ENCODE measurements around the gene ADAM10. TPM values are rescaled to one million over a fixed set of nuclear protein-coding genes. Genes with fewer than 3 reads are reported as not detected.

ADAM10 gene
- polyA plus RNA-seq, 3 donors, result 227 to 249 (median 243) TPM

- no peak for DNase-seq
Observed at GRCh38 chr15:58726867-58727266, 22.6 kb downstream of the ADAM10 start.

- no peak for DNase-seq
Observed at GRCh38 chr15:58724466-58724865, 25.0 kb downstream of the ADAM10 start.

GRCh38 chr15:58717357-58717756 is 32.1 kb downstream of the ADAM10 start:
- DNase-seq, result no peak

- no peak for DNase-seq
Observed at GRCh38 chr15:58716027-58716426, 33.5 kb downstream of the ADAM10 start.

- DNase-seq, result no peak
Observed at GRCh38 chr15:58715266-58715917, 34.1 kb downstream of the ADAM10 start.

GRCh38 chr15:58710701-58711100 is 38.8 kb downstream of the ADAM10 start:
- no peak for DNase-seq

- no peak for DNase-seq
Observed at GRCh38 chr15:58707397-58707796, 42.1 kb downstream of the ADAM10 start.

GRCh38 chr15:58705105-58705504 is 44.4 kb downstream of the ADAM10 start:
- DNase-seq, result no peak

GRCh38 chr15:58704155-58704865 is 45.2 kb downstream of the ADAM10 start:
- no peak for DNase-seq

GRCh38 chr15:58703610-58704009 is 45.9 kb downstream of the ADAM10 start:
- DNase-seq, result no peak

- DNase-seq, result no peak
Observed at GRCh38 chr15:58702233-58702632, 47.3 kb downstream of the ADAM10 start.

- no peak for DNase-seq
Observed at GRCh38 chr15:58701376-58701775, 48.1 kb downstream of the ADAM10 start.

GRCh38 chr15:58699769-58700168 is 49.7 kb downstream of the ADAM10 start:
- DNase-seq, result no peak

- DNase-seq, result no peak
Observed at GRCh38 chr15:58698887-58699641, 50.4 kb downstream of the ADAM10 start.

GRCh38 chr15:58697220-58697619 is 52.3 kb downstream of the ADAM10 start:
- no peak for DNase-seq

- DNase-seq, result no peak
Observed at GRCh38 chr15:58696738-58697137, 52.8 kb downstream of the ADAM10 start.

- no peak for DNase-seq
Observed at GRCh38 chr15:58694641-58695398, 54.7 kb downstream of the ADAM10 start.

- no peak for DNase-seq
Observed at GRCh38 chr15:58690703-58691102, 58.8 kb downstream of the ADAM10 start.

- DNase-seq, result no peak
Observed at GRCh38 chr15:58689646-58690045, 59.9 kb downstream of the ADAM10 start.

GRCh38 chr15:58686286-58686685 is 63.2 kb downstream of the ADAM10 start:
- no peak for DNase-seq

- DNase-seq, result no peak
Observed at GRCh38 chr15:58684751-58685150, 64.8 kb downstream of the ADAM10 start.

- DNase-seq, result no peak
Observed at GRCh38 chr15:58684036-58684710, 65.3 kb downstream of the ADAM10 start.
